Thyroid gland (tissue), 4 donors: ENCODE results near the gene USP34. TPM values are rescaled to one million over a fixed set of nuclear protein-coding genes. Genes with fewer than 3 reads are reported as not detected.

Source experiments
- DNase-seq, 2 donors: peaks; one replicate each; pipeline ENCODE4 v3.0.0-alpha.2; 2019
- H3K27ac ChIP-seq, 3 donors: fragments of 200-600 bp; sonication (generic); 1 replicate in 2 of 3; 2 replicates in 1 of 3; pipeline ENCODE4 v1.5.1; 2016 to 2019; ENCODE audit warnings: mild to moderate bottlenecking in 1 of 3, moderate library complexity in 1 of 3
- H3K27me3 ChIP-seq: fragments of 200-600 bp; sonication (generic); one replicate; pipeline ENCODE4 v1.5.1; 2019
- H3K36me3 ChIP-seq, 2 donors: fragments of 200-600 bp; sonication (generic); one replicate each; pipeline ENCODE4 v1.5.1; 2016 to 2019
- H3K4me1 ChIP-seq, 2 donors: fragments of 200-600 bp; sonication (generic); one replicate each; pipeline ENCODE4 v1.5.1; 2017 to 2019
- H3K4me3 ChIP-seq, 3 donors: fragments of 200-600 bp; sonication (generic); replicated peaks in 1 of 3; 1 replicate in 2 of 3; 2 replicates in 1 of 3; pipeline ENCODE4 v1.5.1; 2016; ENCODE audit warnings: mild to moderate bottlenecking in 1 of 3
- H3K9me3 ChIP-seq: fragments of 200-600 bp; sonication (generic); one replicate; pipeline ENCODE4 v1.5.1; 2017
- POLR2A ChIP-seq, 2 donors: fragments of 450-650 bp; IDR thresholded peaks; one replicate each; pipeline ENCODE4 v1.6.1; 2017; ENCODE audit warnings: antibody characterized with exemption in 2 of 2, mild to moderate bottlenecking in 2 of 2, moderate library complexity in 1 of 2
- WGBS, 2 donors: methylation state at CpG; one replicate each; pipeline ENCODE4 v1.1.5; 2017; 5-methylcytosine and 5-hydroxymethylcytosine counted together
- intact Hi-C: fragments of 100-400 bp; cut with DNase I; formaldehyde crosslinking; loops from one replicate; pipeline ENCODE4 v1.15.1; 2023
- small RNA-seq: library from RNA; depleted of rRNA; stranded (forward); fragments of <200 nt; gene quantifications from one replicate; pipeline ENCODE3, GENCODE V24; 2016
- total RNA-seq, 4 donors: library from RNA; depleted of rRNA; stranded (reverse); fragments of >200 nt; gene quantifications; one replicate each; pipeline ENCODE4 v1.2.3, GENCODE V29; 2016
- TF ChIP-seq, protein P1 (sequence below), 6 experiments: fragments of 200-600 bp in 3 of 6; fragments of 450-650 bp in 3 of 6; sonication (generic) in 3 of 6; IDR thresholded peaks; one replicate each; pipeline ENCODE4 v1.5.1; 2016 to 2019; ENCODE audit warnings: antibody characterized with exemption in 6 of 6, mild to moderate bottlenecking in 2 of 6, inconsistent platforms in 1 of 6, moderate library complexity in 1 of 6

Gene USP34
- total RNA-seq, 4 donors from 2014 or later, result 171 to 271 (median 231) TPM

DNA sequence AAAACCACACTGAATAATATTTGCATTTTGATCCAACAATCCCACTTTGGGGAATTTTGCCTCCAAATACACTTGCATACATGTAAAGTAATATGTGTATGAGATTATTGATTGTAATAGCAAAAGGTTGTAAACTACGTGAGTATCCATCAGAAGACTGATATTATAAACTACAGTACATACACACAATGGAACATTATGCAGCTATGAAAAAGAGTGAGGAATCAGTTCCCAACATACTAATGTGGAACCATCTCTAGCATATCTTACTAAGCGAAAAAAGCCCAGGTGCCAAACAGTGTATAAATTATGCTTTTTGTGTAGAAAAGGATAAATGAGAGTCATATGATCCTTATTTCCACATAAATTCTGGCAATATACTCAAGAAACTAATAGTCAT lies 324.9 kb downstream of the USP34 start:
- Histone ChIP-seq H3K27me3 (no peaks in the 10 kb centered on the region), H3K27ac (no peak overlapping the region), H3K4me1 (peaks cover 4 to 6% of the 10 kb centered on the region in 2 donors), H3K4me3 (no peak overlapping the region), H3K9me3 (no peaks in the 10 kb centered on the region), H3K36me3 (peaks cover 9% of the 10 kb centered on the region in 2 donors)
- no peak for DNase-seq
- 95 to 98% methylated on average over 2 of the region's 2 CpGs for WGBS, 2 donors
- TF ChIP-seq, protein P1, sequence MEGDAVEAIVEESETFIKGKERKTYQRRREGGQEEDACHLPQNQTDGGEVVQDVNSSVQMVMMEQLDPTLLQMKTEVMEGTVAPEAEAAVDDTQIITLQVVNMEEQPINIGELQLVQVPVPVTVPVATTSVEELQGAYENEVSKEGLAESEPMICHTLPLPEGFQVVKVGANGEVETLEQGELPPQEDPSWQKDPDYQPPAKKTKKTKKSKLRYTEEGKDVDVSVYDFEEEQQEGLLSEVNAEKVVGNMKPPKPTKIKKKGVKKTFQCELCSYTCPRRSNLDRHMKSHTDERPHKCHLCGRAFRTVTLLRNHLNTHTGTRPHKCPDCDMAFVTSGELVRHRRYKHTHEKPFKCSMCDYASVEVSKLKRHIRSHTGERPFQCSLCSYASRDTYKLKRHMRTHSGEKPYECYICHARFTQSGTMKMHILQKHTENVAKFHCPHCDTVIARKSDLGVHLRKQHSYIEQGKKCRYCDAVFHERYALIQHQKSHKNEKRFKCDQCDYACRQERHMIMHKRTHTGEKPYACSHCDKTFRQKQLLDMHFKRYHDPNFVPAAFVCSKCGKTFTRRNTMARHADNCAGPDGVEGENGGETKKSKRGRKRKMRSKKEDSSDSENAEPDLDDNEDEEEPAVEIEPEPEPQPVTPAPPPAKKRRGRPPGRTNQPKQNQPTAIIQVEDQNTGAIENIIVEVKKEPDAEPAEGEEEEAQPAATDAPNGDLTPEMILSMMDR (IDR thresholded peaks at IDR 0.05), result no peak
- TF ChIP-seq POLR2A (IDR thresholded peaks at IDR 0.05), result no peak
- intact Hi-C loops, result loop anchor here (10.0 kb wide), 1 partner anchor 81 kb away; the partner anchor contains the start of gene SANBR

DNA sequence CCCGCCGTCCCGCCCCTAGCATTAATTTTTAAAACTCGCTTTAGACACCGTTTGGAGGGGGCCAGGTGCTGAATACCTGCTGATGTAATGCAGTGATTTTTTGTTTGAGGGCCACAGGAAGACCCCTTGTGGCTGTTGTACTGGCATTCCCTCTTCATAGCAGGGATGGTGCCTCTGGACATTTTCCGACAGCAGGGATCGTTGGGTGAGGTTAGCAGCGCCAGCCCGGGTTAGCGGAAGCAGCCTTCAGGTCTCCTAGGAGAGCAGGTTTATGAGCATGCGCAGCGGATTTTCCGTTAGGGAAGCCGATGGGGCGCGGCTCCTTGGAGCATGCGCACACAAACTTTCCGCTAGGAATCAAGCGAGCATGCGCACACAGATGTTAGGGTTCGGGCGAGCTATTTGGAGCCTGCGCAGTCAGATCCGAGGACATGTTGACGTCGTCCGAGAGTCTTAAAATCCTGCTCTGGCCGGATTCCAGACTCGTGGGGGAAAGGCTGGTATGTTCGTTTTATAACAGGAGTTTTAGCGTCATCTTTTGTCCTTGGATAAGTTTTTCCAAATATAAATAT lies 326.1 kb downstream of the USP34 start:
- H3K27me3 ChIP-seq, result no peaks in the 10 kb centered on the region
- peaks cover 4 to 6% of the 10 kb centered on the region in 2 donors for H3K4me1 ChIP-seq
- intact Hi-C loops, result loop anchor here (10.0 kb wide), 1 partner anchor 80 kb away; the partner anchor contains the start of gene SANBR
- peak overlapping the region; percentile 65 to 89 (median 79) for H3K27ac ChIP-seq
- peak in 1 of 2 donors; percentile 77 for TF ChIP-seq POLR2A (IDR thresholded peaks at IDR 0.05)
- TF ChIP-seq, protein P1 (IDR thresholded peaks at IDR 0.05), result peak in 1 of 6 experiments; percentile 10
- H3K9me3 ChIP-seq, result no peaks in the 10 kb centered on the region
- H3K36me3 ChIP-seq, result peaks cover 5 to 9% of the 10 kb centered on the region in 2 donors
- WGBS, 2 donors, result 3 to 4% methylated on average over 30 to 31 of the region's 31 CpGs
- DNase-seq, result peak; percentile 96 to 98
- peak overlapping the region in 2 of 3 donors; percentile 31 to 82 for H3K4me3 ChIP-seq

DNA sequence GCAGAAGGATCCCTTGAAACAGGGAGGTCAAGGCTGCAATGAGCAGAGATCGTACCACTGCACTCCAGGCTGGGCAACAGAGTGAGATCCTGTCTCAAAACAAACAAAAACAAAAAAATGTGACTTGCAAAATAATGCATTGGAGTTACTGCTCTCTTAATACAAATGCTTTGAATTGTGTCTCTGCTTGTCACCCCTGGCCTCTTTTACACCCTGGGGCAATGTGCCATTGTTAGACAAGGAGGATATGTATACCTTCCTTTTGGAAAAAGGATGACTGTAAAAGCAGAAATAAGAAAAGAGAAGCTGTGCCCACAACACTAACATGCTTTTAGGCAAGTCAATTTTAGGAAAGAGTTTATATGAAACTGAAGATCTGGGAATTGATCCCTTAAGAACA lies 329.7 kb downstream of the USP34 start:
- peaks cover 4 to 6% of the 10 kb centered on the region in 2 donors for H3K4me1 ChIP-seq
- H3K9me3 ChIP-seq, result no peaks in the 10 kb centered on the region
- intact Hi-C loops, result loop anchor here (10.0 kb wide), 1 partner anchor 76 kb away; the partner anchor contains the start of gene SANBR
- no peak overlapping the region for H3K27ac ChIP-seq
- TF ChIP-seq POLR2A (IDR thresholded peaks at IDR 0.05), result no peak
- TF ChIP-seq, protein P1 (IDR thresholded peaks at IDR 0.05), result no peak
- no peaks in the 10 kb centered on the region for H3K27me3 ChIP-seq
- no peak for DNase-seq
- no peak overlapping the region for H3K4me3 ChIP-seq
- 88 to 97% methylated on average over 1 of the region's 1 CpG for WGBS, 2 donors
- H3K36me3 ChIP-seq, result no peaks in the 10 kb centered on the region

DNA sequence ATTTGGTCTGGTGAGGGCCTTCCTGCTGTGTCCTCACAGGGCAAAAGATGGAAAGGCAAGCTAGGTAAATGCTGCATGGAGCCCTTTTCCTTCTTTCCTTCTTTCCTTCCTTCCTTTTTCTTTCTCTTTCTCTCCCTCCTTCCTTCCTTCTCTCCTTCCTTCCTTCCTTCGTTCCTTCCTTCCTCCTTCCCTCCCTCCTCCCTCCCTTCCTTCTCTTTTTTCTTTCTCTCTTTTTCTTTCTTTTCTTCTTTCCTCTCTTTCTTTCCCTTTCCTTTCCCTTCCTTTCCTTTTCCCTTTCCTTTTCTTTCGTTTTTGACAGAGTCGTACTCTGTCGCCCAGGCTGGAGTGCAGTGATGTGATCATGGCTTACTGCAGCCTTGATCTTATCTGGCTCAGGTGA lies 332.0 kb downstream of the USP34 start:
- WGBS, 2 donors, result 87 to 89% methylated on average over 4 of the region's 4 CpGs
- intact Hi-C loops, result no loop called here

More for the DNA sequence above, 332.0 kb downstream of the USP34 start:
- H3K27me3 ChIP-seq, result no peaks in the 10 kb centered on the region
- H3K4me3 ChIP-seq, result no peak overlapping the region
- H3K36me3 ChIP-seq, result no peaks in the 10 kb centered on the region
- no peak overlapping the region for H3K27ac ChIP-seq
- DNase-seq, result no peak
- H3K4me1 ChIP-seq, result no peaks in the 10 kb centered on the region
- TF ChIP-seq POLR2A (IDR thresholded peaks at IDR 0.05), result no peak
- TF ChIP-seq, protein P1 (IDR thresholded peaks at IDR 0.05), result no peak
- H3K9me3 ChIP-seq, result no peaks in the 10 kb centered on the region

Small RNA genes within 50 kb of the gene (small RNA-seq; reads per million reads assigned to genes)
- gene SNORA70B, result not detected

Other genes starting within 250 kb of the USP34 start
- 100 to 1,000 TPM; 104 to 128 (median 118) TPM for gene XPO1, start 67.3 kb upstream of the USP34 start, total RNA-seq